Esophagus muscularis mucosa (tissue), 4 donors: ENCODE measurements around the gene GJC2.

Experiments
- CTCF ChIP-seq, 3 experiments: fragments of 200-600 bp in 2 of 3; fragments of 450-650 bp in 1 of 3; sonication (generic) in 2 of 3; IDR thresholded peaks; one replicate each; pipeline ENCODE4 v1.5.1; 2017 to 2019; ENCODE audit warnings: antibody characterized with exemption in 3 of 3, mild to moderate bottlenecking in 2 of 3, moderate library complexity in 1 of 3
- EP300 ChIP-seq: sonication (generic); formaldehyde crosslinking; IDR thresholded peaks from one replicate; pipeline ENCODE4 v1.6.1; 2017; ENCODE audit warnings: antibody characterized with exemption
- POLR2A ChIP-seq: fragments of 450-650 bp; IDR thresholded peaks from one replicate; pipeline ENCODE4 v1.6.1; 2017; ENCODE audit warnings: antibody characterized with exemption, moderate library complexity, mild to moderate bottlenecking, low read depth

GRCh38 chr1:228190778-228191177 is 41.0 kb downstream of the GJC2 start:
- TF ChIP-seq EP300: no peak
- TF ChIP-seq CTCF (IDR thresholded peaks at IDR 0.05): no peak
- no peak for TF ChIP-seq POLR2A
